Central memory CD4-positive, alpha-beta T cell (primary cell): ENCODE results near the gene ROR1.
"Not testable (repeated sequence)": the region's sequence is repeated elsewhere in the genome, so short reads cannot be mapped to it uniquely, and the experiment has no call there.

Experiments
- DNase-seq: peaks from one replicate; pipeline ENCODE4 v3.0.0; 2022

ROR1 gene

GRCh38 chr1:63825111-63825510 lies 51.3 kb downstream of the ROR1 start:
- DNase-seq, result no peak

- DNase-seq, result not testable (repeated sequence)
Measured at GRCh38 chr1:63826246-63826861, 52.5 kb downstream of the ROR1 start.

- no peak for DNase-seq
Measured at GRCh38 chr1:63827411-63828321, 53.8 kb downstream of the ROR1 start.

GRCh38 chr1:63828322-63829044 lies 54.7 kb downstream of the ROR1 start:
- no peak for DNase-seq

- no peak for DNase-seq
Measured at GRCh38 chr1:63829349-63830327, 55.8 kb downstream of the ROR1 start.

GRCh38 chr1:63831409-63831808 lies 57.6 kb downstream of the ROR1 start:
- DNase-seq, result no peak

GRCh38 chr1:63833363-63834119 lies 59.7 kb downstream of the ROR1 start:
- no peak for DNase-seq

- no peak for DNase-seq
Measured at GRCh38 chr1:63835128-63835527, 61.3 kb downstream of the ROR1 start.

GRCh38 chr1:63836374-63836773 lies 62.6 kb downstream of the ROR1 start:
- DNase-seq, result no peak

- DNase-seq, result no peak
Measured at GRCh38 chr1:63836830-63837229, 63.0 kb downstream of the ROR1 start.

GRCh38 chr1:63843010-63843409 lies 69.2 kb downstream of the ROR1 start:
- no peak for DNase-seq

GRCh38 chr1:63843884-63844283 lies 70.1 kb downstream of the ROR1 start:
- DNase-seq, result no peak

GRCh38 chr1:63845346-63845745 lies 71.5 kb downstream of the ROR1 start:
- DNase-seq, result no peak

- DNase-seq, result no peak
Measured at GRCh38 chr1:63847308-63847910, 73.6 kb downstream of the ROR1 start.

GRCh38 chr1:63848733-63849132 lies 74.9 kb downstream of the ROR1 start:
- DNase-seq, result no peak

GRCh38 chr1:63849149-63849548 lies 75.3 kb downstream of the ROR1 start:
- DNase-seq, result no peak

GRCh38 chr1:63854091-63854490 lies 80.3 kb downstream of the ROR1 start:
- DNase-seq, result no peak

GRCh38 chr1:63855942-63856341 lies 82.1 kb downstream of the ROR1 start:
- DNase-seq, result no peak

- DNase-seq, result no peak
Measured at GRCh38 chr1:63856924-63857323, 83.1 kb downstream of the ROR1 start.

GRCh38 chr1:63857478-63857877 lies 83.7 kb downstream of the ROR1 start:
- no peak for DNase-seq

- DNase-seq, result no peak
Measured at GRCh38 chr1:63858153-63858552, 84.3 kb downstream of the ROR1 start.
